ENCODE measurements around the gene RCL1. TPM values are rescaled to one million over a fixed set of nuclear protein-coding genes. Genes with fewer than 3 reads are reported as not detected.

RCL1 gene
- total RNA-seq, 1 experiment from 2014 or later: 9.5 TPM

GRCh38 chr9:4852419-4852818 is 59.7 kb downstream of the RCL1 start:
- TF ChIP-seq CTCF (conservative IDR thresholded peaks at IDR 0.05): no peak
- TF ChIP-seq EZH2 (IDR thresholded peaks at IDR 0.05; ENCODE audit: low read depth): no peak
- H3K9me2 ChIP-seq (ENCODE audit: insufficient read depth): no peaks in the 10 kb centered on the region
- no peaks in the 10 kb centered on the region for H3F3A ChIP-seq (ENCODE audit: insufficient read depth, low read depth)
- ChIA-PET POLR2A (ENCODE audit: unreplicated experiment) (no interaction called here), CTCF (interaction anchor here (0.6 to 0.7 kb wide), 2 partner anchors 189 to 752 kb away, joined by 3 read pairs; no protein-coding TSS in a partner anchor)
- no peaks in the 10 kb centered on the region for H3K36me3 ChIP-seq (ENCODE audit: low read depth)
- intact Hi-C loops (cut with micrococcal nuclease; ENCODE audit: unreplicated experiment): no loop called here
- H3K9me3 ChIP-seq (ENCODE audit: insufficient read depth, low read depth): no peaks in the 10 kb centered on the region
- H3K27me3 ChIP-seq (ENCODE audit: insufficient read depth, low read depth): no peaks in the 10 kb centered on the region
- no peaks in the 10 kb centered on the region for H3K79me2 ChIP-seq (ENCODE audit: low read depth)
- H4K20me1 ChIP-seq (ENCODE audit: insufficient read depth): no peaks in the 10 kb centered on the region
- BruUV-seq (replicated peaks): no TSS peak
- no peak overlapping the region for H3K27ac ChIP-seq
- H2AFZ ChIP-seq: no peak overlapping the region
- H3K4me2 ChIP-seq: no peak overlapping the region
- no peak for DNase-seq
- no peak overlapping the region for H3K4me3 ChIP-seq
- no peaks in the 10 kb centered on the region for H3K4me1 ChIP-seq (replicated peaks; ENCODE audit: insufficient read depth)

- TF ChIP-seq CTCF (conservative IDR thresholded peaks at IDR 0.05): no peak
- no peak overlapping the region for H3K4me2 ChIP-seq
- H3K9me2 ChIP-seq (ENCODE audit: insufficient read depth): no peaks in the 10 kb centered on the region
- H3K9me3 ChIP-seq (ENCODE audit: insufficient read depth, low read depth): no peaks in the 10 kb centered on the region
- intact Hi-C loops (cut with micrococcal nuclease; ENCODE audit: unreplicated experiment): no loop called here
- CTCF ChIA-PET: no interaction called here
- H3K4me3 ChIP-seq: no peak overlapping the region
- H3K27ac ChIP-seq: no peak overlapping the region
- BruUV-seq (replicated peaks): no TSS peak
- H3K79me2 ChIP-seq (ENCODE audit: low read depth): no peaks in the 10 kb centered on the region
- H3F3A ChIP-seq (ENCODE audit: insufficient read depth, low read depth): no peaks in the 10 kb centered on the region
- POLR2A ChIA-PET (ENCODE audit: unreplicated experiment): no interaction called here
- no peaks in the 10 kb centered on the region for H3K36me3 ChIP-seq (ENCODE audit: low read depth)
- no peaks in the 10 kb centered on the region for H4K20me1 ChIP-seq (ENCODE audit: insufficient read depth)
- no peaks in the 10 kb centered on the region for H3K4me1 ChIP-seq (replicated peaks; ENCODE audit: insufficient read depth)
- no peak overlapping the region for H2AFZ ChIP-seq
- no peak for DNase-seq
- no peaks in the 10 kb centered on the region for H3K27me3 ChIP-seq (ENCODE audit: insufficient read depth, low read depth)
Measured at GRCh38 chr9:4854265-4854590, 61.5 kb downstream of the RCL1 start.

- H3F3A ChIP-seq (ENCODE audit: insufficient read depth, low read depth): no peaks in the 10 kb centered on the region
- intact Hi-C loops (cut with micrococcal nuclease; ENCODE audit: unreplicated experiment): no loop called here
- H3K27ac ChIP-seq: no peak overlapping the region
- no peak overlapping the region for H3K4me3 ChIP-seq
- H3K27me3 ChIP-seq (ENCODE audit: insufficient read depth, low read depth): no peaks in the 10 kb centered on the region
- CTCF ChIA-PET: no interaction called here
- DNase-seq: no peak
- no peak overlapping the region for H3K4me2 ChIP-seq
- no peaks in the 10 kb centered on the region for H3K4me1 ChIP-seq (replicated peaks; ENCODE audit: insufficient read depth)
- H3K79me2 ChIP-seq (ENCODE audit: low read depth): no peaks in the 10 kb centered on the region
- BruUV-seq (replicated peaks): no TSS peak
- no peaks in the 10 kb centered on the region for H3K36me3 ChIP-seq (ENCODE audit: low read depth)
- TF ChIP-seq CTCF (conservative IDR thresholded peaks at IDR 0.05) (no peak), EZH2 (IDR thresholded peaks at IDR 0.05; ENCODE audit: low read depth) (no peak)
- no peaks in the 10 kb centered on the region for H3K9me3 ChIP-seq (ENCODE audit: insufficient read depth, low read depth)
- no peaks in the 10 kb centered on the region for H3K9me2 ChIP-seq (ENCODE audit: insufficient read depth)
- POLR2A ChIA-PET (ENCODE audit: unreplicated experiment): no interaction called here
- H2AFZ ChIP-seq: no peak overlapping the region
- no peaks in the 10 kb centered on the region for H4K20me1 ChIP-seq (ENCODE audit: insufficient read depth)
Measured at GRCh38 chr9:4855841-4856240, 63.1 kb downstream of the RCL1 start.
